OCI-LY1 (cell line): ENCODE results near the gene KRTAP9-9.

Source experiments
- H2AFZ ChIP-seq: fragments of 200-600 bp; sonication (generic), shearing (Covaris generic); 2 replicates; pipeline ENCODE4 v1.6.0; 2014; ENCODE audit warnings: antibody characterized with exemption, mild to moderate bottlenecking, low read length
- H3F3A ChIP-seq: fragments of 200-600 bp; sonication (generic), shearing (Covaris generic); 2 replicates; pipeline ENCODE4 v1.6.0; 2014; ENCODE audit warnings: mild to moderate bottlenecking, antibody characterized with exemption, low read length, moderate library complexity; ENCODE audit not compliant: insufficient read depth
- H3K27ac ChIP-seq: fragments of 200-600 bp; sonication (generic); 2 replicates; pipeline ENCODE4 v1.5.1; 2014; ENCODE audit warnings: low read length, mixed run types, mild to moderate bottlenecking, low read depth; ENCODE audit not compliant: poor library complexity, severe bottlenecking
- H3K27me3 ChIP-seq: fragments of 200-600 bp; sonication (generic); 2 replicates; pipeline ENCODE4 v1.6.0; 2014; ENCODE audit warnings: antibody characterized with exemption, mild to moderate bottlenecking, low read length, moderate library complexity; ENCODE audit not compliant: insufficient read depth
- H3K36me3 ChIP-seq: fragments of 200-600 bp; sonication (generic); 2 replicates; pipeline ENCODE4 v1.6.1; 2014; ENCODE audit warnings: mild to moderate bottlenecking, antibody characterized with exemption, low read length, moderate library complexity, mixed read lengths; ENCODE audit not compliant: insufficient read depth
- H3K4me1 ChIP-seq: fragments of 200-600 bp; sonication (generic); 2 replicates; pipeline ENCODE4 v1.5.1; 2014; ENCODE audit warnings: mild to moderate bottlenecking, low read length, moderate library complexity; ENCODE audit not compliant: insufficient read depth, severe bottlenecking
- H3K4me2 ChIP-seq: fragments of 200-600 bp; sonication (generic), shearing (Covaris generic); 2 replicates; pipeline ENCODE4 v1.6.1; 2014; ENCODE audit warnings: low read length
- H3K4me3 ChIP-seq: fragments of 200-600 bp; sonication (generic); 2 replicates; pipeline ENCODE4 v1.5.1; 2014; ENCODE audit warnings: low read length, low read depth, mild to moderate bottlenecking, mixed read lengths; ENCODE audit not compliant: poor library complexity, severe bottlenecking
- H3K79me2 ChIP-seq: fragments of 200-600 bp; shearing (Covaris generic); 2 replicates; pipeline ENCODE4 v1.6.1; 2016; ENCODE audit warnings: mixed run types, low read length, mixed read lengths; ENCODE audit not compliant: insufficient read depth
- H3K9ac ChIP-seq: fragments of 200-600 bp; sonication (generic), shearing (Covaris generic); 2 replicates; pipeline ENCODE4 v1.6.1; 2014; ENCODE audit warnings: mild to moderate bottlenecking, low read length, mixed read lengths
- H3K9me2 ChIP-seq: fragments of 200-600 bp; sonication (generic), shearing (Covaris generic); 2 replicates; pipeline ENCODE4 v1.6.1; 2014; ENCODE audit warnings: low read depth, mild to moderate bottlenecking, low read length, mixed read lengths
- H3K9me3 ChIP-seq: fragments of 200-600 bp; shearing (Covaris generic); 2 replicates; pipeline ENCODE4 v1.6.1; 2014; ENCODE audit warnings: low read length, mixed read lengths
- H4K20me1 ChIP-seq: fragments of 200-600 bp; sonication (generic), shearing (Covaris generic); 2 replicates; pipeline ENCODE4 v1.6.0; 2016; ENCODE audit warnings: mild to moderate bottlenecking, low read length; ENCODE audit not compliant: insufficient read depth
- EZH2 ChIP-seq: fragments of 200-600 bp; sonication (generic), shearing (Covaris generic); IDR thresholded peaks from 2 replicates; pipeline ENCODE4 v1.8.0; 2017; ENCODE audit warnings: borderline replicate concordance, mixed run types, mild to moderate bottlenecking, antibody characterized with exemption, low read length, moderate library complexity, mixed read lengths
- TF ChIP-seq, protein P1 (sequence below): fragments of 200-600 bp; sonication (generic), shearing (Covaris generic); IDR thresholded peaks from 2 replicates; pipeline ENCODE4 v1.5.1; 2017; ENCODE audit warnings: mild to moderate bottlenecking, antibody characterized with exemption, low read length, moderate library complexity, mixed read lengths

The KRTAP9-9 gene

DNA sequence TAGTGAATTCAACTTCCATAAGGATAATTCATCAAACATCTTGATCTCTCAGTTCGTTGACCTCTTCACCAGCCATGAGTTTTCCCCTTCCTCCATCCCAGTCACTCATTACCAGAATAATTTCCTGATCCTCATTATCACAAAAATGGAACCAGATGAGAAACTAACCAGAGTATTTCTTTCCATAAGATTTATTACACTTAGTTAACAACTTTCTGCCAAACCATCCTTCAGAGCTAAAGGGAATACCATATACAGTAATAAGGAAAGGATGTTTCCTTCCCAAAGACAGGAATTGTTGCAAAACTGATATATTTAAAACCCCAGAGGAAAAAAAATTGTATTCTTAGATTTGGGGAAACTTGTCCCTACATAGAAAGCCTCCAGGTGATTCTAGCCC is 38.8 kb downstream of the KRTAP9-9 start:
- Histone ChIP-seq H4K20me1 (no peaks in the 10 kb centered on the region), H3K79me2 (no peaks in the 10 kb centered on the region), H3K9ac (no peak overlapping the region), H3F3A (no peaks in the 10 kb centered on the region), H3K4me1 (no peaks in the 10 kb centered on the region), H3K36me3 (no peaks in the 10 kb centered on the region), H3K4me3 (no peak overlapping the region), H3K27ac (no peak overlapping the region), H3K27me3 (no peaks in the 10 kb centered on the region), H3K4me2 (no peak overlapping the region), H2AFZ (no peak overlapping the region), H3K9me2 (no peaks in the 10 kb centered on the region), H3K9me3 (no peaks in the 10 kb centered on the region)
- TF ChIP-seq EZH2, result no peak
- TF ChIP-seq, protein P1, sequence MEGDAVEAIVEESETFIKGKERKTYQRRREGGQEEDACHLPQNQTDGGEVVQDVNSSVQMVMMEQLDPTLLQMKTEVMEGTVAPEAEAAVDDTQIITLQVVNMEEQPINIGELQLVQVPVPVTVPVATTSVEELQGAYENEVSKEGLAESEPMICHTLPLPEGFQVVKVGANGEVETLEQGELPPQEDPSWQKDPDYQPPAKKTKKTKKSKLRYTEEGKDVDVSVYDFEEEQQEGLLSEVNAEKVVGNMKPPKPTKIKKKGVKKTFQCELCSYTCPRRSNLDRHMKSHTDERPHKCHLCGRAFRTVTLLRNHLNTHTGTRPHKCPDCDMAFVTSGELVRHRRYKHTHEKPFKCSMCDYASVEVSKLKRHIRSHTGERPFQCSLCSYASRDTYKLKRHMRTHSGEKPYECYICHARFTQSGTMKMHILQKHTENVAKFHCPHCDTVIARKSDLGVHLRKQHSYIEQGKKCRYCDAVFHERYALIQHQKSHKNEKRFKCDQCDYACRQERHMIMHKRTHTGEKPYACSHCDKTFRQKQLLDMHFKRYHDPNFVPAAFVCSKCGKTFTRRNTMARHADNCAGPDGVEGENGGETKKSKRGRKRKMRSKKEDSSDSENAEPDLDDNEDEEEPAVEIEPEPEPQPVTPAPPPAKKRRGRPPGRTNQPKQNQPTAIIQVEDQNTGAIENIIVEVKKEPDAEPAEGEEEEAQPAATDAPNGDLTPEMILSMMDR, result no peak

- Histone ChIP-seq H3K27ac (no peak overlapping the region), H3K4me3 (no peak overlapping the region), H2AFZ (no peak overlapping the region), H3K9me2 (no peaks in the 10 kb centered on the region), H3F3A (no peaks in the 10 kb centered on the region), H3K9me3 (no peaks in the 10 kb centered on the region), H3K36me3 (no peaks in the 10 kb centered on the region), H3K4me2 (no peak overlapping the region), H4K20me1 (no peaks in the 10 kb centered on the region), H3K4me1 (no peaks in the 10 kb centered on the region), H3K79me2 (no peaks in the 10 kb centered on the region), H3K27me3 (no peaks in the 10 kb centered on the region), H3K9ac (no peak overlapping the region)
- TF ChIP-seq EZH2, result no peak
- TF ChIP-seq, protein P1, result no peak
Observed at GRCh38 chr17:41296846-41297245, 41.7 kb downstream of the KRTAP9-9 start.

DNA sequence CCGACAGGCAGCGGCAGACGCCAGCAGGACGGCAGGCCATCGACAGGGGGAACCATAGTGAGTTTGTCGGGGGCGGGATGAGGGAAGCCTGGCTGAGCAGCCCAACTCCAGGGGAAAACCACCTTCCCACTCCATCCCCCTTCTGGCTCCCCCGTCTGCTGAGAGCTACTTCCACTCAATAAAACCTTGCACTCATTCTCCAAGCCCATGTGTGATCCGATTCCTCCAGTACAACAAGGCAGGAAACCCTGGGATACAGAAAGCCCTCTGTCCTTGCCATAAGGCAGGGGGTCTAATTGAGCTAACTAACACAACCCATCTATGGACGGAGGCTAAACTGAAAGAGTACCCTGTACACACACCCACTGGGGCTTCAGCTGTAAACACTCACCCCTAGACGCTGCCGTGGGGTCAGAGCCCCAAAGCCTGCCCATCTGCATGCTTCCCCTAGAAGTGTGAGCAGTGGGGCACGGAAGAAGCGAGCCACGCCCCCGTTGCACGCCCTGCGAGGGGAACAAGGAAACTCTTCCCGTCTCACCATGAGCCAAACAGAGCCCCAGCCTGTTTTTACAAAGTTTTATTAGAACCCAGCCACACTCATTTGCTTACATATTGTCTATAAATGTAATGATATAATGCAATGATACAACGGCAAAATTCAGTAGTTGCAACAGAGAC is 43.4 kb downstream of the KRTAP9-9 start:
- H3K4me2 ChIP-seq, result no peak overlapping the region
- H3K9ac ChIP-seq, result no peak overlapping the region
- no peaks in the 10 kb centered on the region for H3K4me1 ChIP-seq
- H3K27me3 ChIP-seq, result no peaks in the 10 kb centered on the region
- H3K36me3 ChIP-seq, result no peaks in the 10 kb centered on the region
- H3K9me3 ChIP-seq, result no peaks in the 10 kb centered on the region
- H3K9me2 ChIP-seq, result no peaks in the 10 kb centered on the region
- no peak overlapping the region for H3K27ac ChIP-seq
- H3K4me3 ChIP-seq, result no peak overlapping the region
- TF ChIP-seq EZH2, result no peak
- TF ChIP-seq, protein P1, result no peak
- H3F3A ChIP-seq, result no peaks in the 10 kb centered on the region
- H2AFZ ChIP-seq, result no peak overlapping the region
- H3K79me2 ChIP-seq, result no peaks in the 10 kb centered on the region
- H4K20me1 ChIP-seq, result no peaks in the 10 kb centered on the region
